ENCODE data around the gene NANP. TPM values are rescaled to one million over a fixed set of nuclear protein-coding genes. Genes with fewer than 3 reads are reported as not detected.

The NANP gene
- total and polyA plus RNA-seq, 2 of the 13 experiments (the other 11 are each of a cell fraction or from before 2014, with no cell fraction given), result 8.9 to 21.5 TPM

DNA sequence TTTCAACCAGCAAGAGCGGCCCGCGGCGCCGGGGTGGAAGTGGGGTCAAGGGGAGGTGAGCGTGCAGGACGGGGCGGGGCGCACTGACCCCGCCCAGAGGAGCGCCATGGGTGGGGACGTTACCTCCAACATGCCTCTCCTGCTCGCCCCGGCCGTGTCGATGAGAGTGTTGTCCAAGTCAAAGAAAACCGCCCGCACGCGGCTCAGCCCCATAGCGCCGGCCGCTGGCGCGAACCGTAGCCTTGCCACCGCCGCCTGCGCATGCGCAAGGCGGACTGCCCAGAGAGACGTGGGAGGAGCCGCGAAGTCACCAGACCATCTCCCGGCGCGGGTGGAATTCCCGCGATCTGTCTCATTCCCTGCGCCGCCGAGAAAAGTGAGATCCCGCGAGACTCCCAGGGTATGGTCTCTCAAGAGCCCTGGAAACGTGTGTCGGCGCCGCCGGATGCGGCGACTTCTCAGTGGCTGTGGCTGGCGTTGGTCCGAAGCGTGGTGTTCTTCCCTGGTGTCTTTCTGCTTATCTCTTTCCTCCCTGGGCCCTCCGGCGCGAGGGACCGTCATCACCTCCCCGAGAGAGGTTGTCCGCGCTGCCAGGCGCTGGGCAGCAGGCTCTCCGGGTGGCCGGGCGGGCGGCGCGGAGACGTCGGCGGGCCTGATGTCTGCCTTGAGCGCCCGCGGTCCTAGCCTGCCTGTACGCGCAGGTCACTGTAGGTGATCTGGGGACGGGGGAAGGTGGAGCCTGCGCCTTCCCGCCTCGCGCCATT, at the start of gene NANP (continued):
- TF ChIP-seq CAMTA2 (CRISPR knock-in tag; IDR thresholded peaks at IDR 0.05; ENCODE audit: borderline replicate concordance) (peak; percentile 83; the same call in 1 of the 2 replicates), FOXP1 (IDR thresholded peaks at IDR 0.05) (no peak), FOXP1 (CRISPR knock-in tag; IDR thresholded peaks at IDR 0.05) (peak; percentile 6; the same call in 1 of the 2 replicates), ZNF879 (CRISPR knock-in tag; IDR thresholded peaks at IDR 0.05) (peak; percentile 99), ZNF773 (CRISPR knock-in tag; IDR thresholded peaks at IDR 0.05; ENCODE audit: borderline replicate concordance) (peak; percentile 94), FOXK2 (IDR thresholded peaks at IDR 0.05) (no peak), ZNF546 (CRISPR knock-in tag; conservative IDR thresholded peaks at IDR 0.05) (0 out of 2 replicates have a peak, but pooled peaks have one; percentile 30), SCMH1 (CRISPR knock-in tag; IDR thresholded peaks at IDR 0.05; ENCODE audit: borderline replicate concordance) (no peak), ZFP41 (CRISPR knock-in tag; IDR thresholded peaks at IDR 0.05; ENCODE audit: borderline replicate concordance) (peak; percentile 99; the same call in 1 of the 2 replicates), RBFOX2 (IDR thresholded peaks at IDR 0.05; ENCODE audit: low read depth, low read length) (peak; percentile 99)
- TF ChIP-seq, protein P1, sequence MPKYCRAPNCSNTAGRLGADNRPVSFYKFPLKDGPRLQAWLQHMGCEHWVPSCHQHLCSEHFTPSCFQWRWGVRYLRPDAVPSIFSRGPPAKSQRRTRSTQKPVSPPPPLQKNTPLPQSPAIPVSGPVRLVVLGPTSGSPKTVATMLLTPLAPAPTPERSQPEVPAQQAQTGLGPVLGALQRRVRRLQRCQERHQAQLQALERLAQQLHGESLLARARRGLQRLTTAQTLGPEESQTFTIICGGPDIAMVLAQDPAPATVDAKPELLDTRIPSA (CRISPR knock-in tag; IDR thresholded peaks at IDR 0.05; ENCODE audit: borderline replicate concordance), result no peak; the same call in none of the 2 replicates
- TF ChIP-seq, protein P2, sequence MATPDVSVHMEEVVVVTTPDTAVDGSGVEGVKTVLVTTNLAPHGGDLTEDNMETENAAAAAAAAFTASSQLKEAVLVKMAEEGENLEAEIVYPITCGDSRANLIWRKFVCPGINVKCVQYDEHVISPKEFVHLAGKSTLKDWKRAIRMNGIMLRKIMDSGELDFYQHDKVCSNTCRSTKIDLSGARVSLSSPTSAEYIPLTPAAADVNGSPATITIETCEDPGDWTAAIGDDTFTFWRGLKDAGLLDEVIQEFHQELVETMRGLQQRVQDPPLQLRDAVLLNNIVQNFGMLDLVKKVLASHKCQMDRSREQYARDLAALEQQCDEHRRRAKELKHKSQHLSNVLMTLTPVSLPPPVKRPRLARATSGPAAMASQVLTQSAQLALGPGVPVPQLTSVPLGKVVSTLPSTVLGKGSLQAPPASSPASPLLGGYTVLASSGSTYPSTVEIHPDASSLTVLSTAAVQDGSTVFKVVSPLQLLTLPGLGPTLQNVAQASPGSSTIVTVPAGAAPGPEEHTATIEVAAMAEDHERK (CRISPR knock-in tag; IDR thresholded peaks at IDR 0.05; ENCODE audit: low read depth), result no peak
- TF ChIP-seq, protein P3, sequence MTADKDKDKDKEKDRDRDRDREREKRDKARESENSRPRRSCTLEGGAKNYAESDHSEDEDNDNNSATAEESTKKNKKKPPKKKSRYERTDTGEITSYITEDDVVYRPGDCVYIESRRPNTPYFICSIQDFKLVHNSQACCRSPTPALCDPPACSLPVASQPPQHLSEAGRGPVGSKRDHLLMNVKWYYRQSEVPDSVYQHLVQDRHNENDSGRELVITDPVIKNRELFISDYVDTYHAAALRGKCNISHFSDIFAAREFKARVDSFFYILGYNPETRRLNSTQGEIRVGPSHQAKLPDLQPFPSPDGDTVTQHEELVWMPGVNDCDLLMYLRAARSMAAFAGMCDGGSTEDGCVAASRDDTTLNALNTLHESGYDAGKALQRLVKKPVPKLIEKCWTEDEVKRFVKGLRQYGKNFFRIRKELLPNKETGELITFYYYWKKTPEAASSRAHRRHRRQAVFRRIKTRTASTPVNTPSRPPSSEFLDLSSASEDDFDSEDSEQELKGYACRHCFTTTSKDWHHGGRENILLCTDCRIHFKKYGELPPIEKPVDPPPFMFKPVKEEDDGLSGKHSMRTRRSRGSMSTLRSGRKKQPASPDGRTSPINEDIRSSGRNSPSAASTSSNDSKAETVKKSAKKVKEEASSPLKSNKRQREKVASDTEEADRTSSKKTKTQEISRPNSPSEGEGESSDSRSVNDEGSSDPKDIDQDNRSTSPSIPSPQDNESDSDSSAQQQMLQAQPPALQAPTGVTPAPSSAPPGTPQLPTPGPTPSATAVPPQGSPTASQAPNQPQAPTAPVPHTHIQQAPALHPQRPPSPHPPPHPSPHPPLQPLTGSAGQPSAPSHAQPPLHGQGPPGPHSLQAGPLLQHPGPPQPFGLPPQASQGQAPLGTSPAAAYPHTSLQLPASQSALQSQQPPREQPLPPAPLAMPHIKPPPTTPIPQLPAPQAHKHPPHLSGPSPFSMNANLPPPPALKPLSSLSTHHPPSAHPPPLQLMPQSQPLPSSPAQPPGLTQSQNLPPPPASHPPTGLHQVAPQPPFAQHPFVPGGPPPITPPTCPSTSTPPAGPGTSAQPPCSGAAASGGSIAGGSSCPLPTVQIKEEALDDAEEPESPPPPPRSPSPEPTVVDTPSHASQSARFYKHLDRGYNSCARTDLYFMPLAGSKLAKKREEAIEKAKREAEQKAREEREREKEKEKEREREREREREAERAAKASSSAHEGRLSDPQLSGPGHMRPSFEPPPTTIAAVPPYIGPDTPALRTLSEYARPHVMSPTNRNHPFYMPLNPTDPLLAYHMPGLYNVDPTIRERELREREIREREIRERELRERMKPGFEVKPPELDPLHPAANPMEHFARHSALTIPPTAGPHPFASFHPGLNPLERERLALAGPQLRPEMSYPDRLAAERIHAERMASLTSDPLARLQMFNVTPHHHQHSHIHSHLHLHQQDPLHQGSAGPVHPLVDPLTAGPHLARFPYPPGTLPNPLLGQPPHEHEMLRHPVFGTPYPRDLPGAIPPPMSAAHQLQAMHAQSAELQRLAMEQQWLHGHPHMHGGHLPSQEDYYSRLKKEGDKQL (CRISPR knock-in tag; IDR thresholded peaks at IDR 0.05; ENCODE audit: low read depth), result no peak; the same call in 1 of the 2 replicates
- TF ChIP-seq, protein P4, sequence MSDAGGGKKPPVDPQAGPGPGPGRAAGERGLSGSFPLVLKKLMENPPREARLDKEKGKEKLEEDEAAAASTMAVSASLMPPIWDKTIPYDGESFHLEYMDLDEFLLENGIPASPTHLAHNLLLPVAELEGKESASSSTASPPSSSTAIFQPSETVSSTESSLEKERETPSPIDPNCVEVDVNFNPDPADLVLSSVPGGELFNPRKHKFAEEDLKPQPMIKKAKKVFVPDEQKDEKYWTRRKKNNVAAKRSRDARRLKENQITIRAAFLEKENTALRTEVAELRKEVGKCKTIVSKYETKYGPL (CRISPR knock-in tag; IDR thresholded peaks at IDR 0.05), result peak; percentile 74; the same call in 1 of the 2 replicates
- TF ChIP-seq, protein P5, sequence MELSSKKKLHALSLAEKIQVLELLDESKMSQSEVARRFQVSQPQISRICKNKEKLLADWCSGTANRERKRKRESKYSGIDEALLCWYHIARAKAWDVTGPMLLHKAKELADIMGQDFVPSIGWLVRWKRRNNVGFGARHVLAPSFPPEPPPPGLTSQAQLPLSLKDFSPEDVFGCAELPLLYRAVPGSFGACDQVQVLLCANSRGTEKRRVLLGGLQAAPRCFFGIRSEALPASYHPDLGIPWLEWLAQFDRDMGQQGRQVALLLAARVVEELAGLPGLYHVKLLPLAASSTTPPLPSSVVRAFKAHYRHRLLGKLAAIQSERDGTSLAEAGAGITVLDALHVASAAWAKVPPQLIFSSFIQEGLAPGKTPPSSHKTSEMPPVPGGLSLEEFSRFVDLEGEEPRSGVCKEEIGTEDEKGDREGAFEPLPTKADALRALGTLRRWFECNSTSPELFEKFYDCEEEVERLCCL (CRISPR knock-in tag; IDR thresholded peaks at IDR 0.05; ENCODE audit: borderline replicate concordance), result peak; percentile 97
- TF ChIP-seq, protein P6, sequence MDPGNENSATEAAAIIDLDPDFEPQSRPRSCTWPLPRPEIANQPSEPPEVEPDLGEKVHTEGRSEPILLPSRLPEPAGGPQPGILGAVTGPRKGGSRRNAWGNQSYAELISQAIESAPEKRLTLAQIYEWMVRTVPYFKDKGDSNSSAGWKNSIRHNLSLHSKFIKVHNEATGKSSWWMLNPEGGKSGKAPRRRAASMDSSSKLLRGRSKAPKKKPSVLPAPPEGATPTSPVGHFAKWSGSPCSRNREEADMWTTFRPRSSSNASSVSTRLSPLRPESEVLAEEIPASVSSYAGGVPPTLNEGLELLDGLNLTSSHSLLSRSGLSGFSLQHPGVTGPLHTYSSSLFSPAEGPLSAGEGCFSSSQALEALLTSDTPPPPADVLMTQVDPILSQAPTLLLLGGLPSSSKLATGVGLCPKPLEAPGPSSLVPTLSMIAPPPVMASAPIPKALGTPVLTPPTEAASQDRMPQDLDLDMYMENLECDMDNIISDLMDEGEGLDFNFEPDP (CRISPR knock-in tag; conservative IDR thresholded peaks at IDR 0.05), result no peak

All from HepG2 (cell line).